IPS-18c (cell line): ENCODE results near the gene PPP1R8.
"Not testable (repeated sequence)": the region's sequence is repeated elsewhere in the genome, so short reads cannot be mapped to it uniquely, and the experiment has no call there.

Experiments
- H3K4me3 ChIP-seq: 2 replicates; pipeline ENCODE4 v1.7.0; 2013; ENCODE audit warnings: low read depth, mild to moderate bottlenecking, low read length, moderate library complexity; ENCODE audit not compliant: insufficient read depth
- H3K9me3 ChIP-seq: one replicate; pipeline ENCODE4 v1.6.1; 2013; ENCODE audit warnings: mild to moderate bottlenecking, low read length, moderate library complexity; ENCODE audit not compliant: control insufficient read depth, insufficient read depth

PPP1R8 gene

DNA sequence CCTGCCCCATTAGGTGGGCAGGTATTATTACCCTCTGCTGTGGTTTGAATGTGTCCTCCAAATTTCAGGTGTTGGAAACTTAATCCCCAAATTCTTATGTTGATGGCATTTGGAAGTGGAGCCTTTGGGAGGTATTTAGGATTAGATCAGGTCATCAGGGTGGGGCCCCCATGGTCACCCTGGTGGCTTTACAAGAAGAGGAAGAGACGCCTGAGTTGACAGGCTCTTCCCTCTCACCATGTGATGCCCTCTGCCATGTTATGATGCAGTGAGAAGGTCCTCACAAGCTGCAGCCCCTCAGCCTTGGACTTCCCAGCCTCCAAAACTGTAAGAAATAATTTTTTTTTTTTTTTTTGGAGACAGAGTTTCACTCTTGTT, 32.9 kb downstream of the PPP1R8 start:
- no peaks in the 10 kb centered on the region for H3K9me3 ChIP-seq
- H3K4me3 ChIP-seq = no peak overlapping the region

DNA sequence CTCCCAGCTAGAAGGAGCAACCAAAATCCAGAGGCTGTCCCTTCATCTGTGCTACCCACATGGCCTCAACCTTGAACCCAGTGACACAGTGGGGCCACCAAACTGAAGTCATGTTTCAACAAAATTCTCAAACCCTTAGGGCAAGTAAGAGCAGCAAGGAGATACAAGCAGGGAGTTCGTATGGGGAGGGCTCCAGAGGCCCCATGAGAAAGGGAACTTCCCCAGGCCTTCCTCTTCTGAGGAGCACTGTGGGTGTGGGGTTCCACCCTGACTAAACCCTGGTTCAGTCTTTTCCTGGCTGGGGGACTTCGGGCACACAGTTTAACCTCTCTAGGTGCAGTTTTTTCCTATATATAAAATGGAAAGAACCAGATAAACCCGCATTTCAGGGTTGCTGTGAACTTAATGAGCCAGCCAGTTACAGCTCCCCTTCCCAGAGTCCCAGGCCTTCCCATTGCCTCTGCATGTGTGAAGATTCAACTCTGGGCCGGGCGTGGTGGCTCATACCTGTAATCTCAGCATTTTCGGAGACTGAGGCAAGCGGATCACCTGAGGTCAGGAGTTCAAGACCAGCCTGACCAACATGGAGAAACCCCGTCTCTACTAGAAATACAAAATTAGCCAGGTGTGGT, 33.8 kb downstream of the PPP1R8 start:
- H3K4me3 ChIP-seq = no peak overlapping the region
- no peaks in the 10 kb centered on the region for H3K9me3 ChIP-seq

DNA sequence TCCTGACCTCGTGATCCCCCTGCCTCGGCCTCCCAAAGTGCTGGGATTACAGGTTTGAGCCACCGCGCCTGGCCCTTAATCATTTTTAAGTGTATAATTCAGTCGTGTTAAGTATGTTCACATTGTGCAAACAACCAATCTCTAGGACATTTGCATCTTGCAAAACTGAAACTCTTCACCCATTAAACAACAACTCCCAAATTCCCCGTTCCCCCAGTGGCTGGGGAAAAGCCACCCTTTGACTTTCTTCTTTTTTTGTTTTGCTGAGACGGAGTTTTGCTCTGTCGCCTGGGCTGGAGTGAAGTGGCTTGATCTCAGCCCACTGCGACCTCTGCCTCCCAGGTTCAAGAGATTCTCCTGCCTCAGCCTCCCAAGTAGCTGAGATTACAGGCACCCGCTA, 35.2 kb downstream of the PPP1R8 start:
- H3K4me3 ChIP-seq = no peak overlapping the region
- H3K9me3 ChIP-seq = no peaks in the 10 kb centered on the region

DNA sequence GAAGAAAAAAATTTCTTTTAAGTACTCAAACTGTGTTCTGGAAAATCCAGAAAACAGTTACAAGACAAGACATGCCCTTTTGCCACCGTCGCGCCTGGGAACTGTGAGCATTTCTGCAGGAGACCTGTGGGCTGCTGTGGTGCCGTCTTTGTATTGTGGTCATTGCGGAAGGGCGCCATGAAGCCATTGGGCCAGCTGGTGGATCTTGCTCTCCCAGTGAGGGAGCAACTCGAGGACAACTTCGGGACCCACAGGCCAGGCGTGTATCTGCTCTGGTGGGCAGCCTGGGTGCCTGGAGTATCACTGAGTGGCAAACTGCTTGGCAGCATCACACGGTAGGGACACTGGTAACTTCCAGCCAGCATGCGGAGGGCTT, 38.0 kb downstream of the PPP1R8 start:
- no peaks in the 10 kb centered on the region for H3K9me3 ChIP-seq
- no peak overlapping the region for H3K4me3 ChIP-seq

DNA sequence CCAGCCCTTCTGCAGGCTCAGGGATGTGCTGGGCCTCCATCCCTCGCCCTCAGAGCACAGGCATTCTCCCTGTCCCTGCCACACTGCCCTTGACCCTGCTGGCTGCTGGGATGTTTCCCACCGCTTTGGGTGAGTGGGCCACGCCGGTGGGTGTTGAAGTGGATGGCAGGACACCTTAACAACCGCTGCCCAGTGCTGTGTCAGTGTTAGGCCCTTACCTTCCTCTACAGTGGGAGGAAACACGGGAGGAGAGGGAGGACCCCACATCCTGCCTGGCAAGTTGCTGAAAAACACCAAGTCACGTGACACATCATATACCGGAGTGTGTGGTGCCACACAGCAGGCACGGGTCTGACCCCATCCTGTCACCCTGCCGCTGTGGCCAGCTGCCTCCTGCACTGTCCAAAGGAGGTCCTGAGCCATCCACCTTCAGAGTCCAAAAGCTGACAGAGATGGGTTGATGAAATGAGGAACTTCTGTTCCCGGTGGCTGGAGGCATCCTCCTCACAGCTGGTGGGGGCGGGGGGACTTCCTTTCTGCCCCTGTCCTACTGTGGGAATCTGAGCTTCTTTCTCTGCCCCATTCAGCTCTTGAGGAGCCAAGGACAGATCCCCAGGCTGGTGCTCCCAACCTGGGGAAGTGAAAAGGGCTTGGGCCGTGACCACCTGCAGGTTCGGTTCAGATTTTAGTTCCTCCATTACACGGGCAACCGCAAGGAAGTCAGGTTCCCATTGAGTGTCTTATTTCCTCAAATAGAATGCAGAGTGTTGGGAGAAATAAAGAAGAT, 38.5 kb downstream of the PPP1R8 start:
- H3K9me3 ChIP-seq = no peaks in the 10 kb centered on the region
- no peak overlapping the region; the same call in 1 of the 2 replicates for H3K4me3 ChIP-seq

DNA sequence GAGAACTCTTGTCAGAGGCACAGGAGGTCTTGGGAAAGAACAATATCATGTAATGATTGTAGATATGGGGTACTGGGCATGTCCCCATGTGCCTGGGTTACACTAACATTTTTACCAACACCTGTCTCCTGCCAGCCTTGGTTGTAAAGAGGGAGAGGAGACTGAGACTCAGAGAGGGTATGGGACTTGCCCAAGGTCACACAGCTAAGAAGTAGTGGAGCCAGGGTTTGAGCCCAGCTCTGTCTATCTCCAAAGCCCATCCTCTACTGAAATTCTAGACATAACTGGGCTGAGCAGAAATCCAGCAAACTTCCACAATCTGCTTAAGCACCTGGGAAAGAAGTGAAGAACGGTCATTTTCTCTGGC, 39.1 kb downstream of the PPP1R8 start:
- no peak overlapping the region; the same call in 1 of the 2 replicates for H3K4me3 ChIP-seq

DNA sequence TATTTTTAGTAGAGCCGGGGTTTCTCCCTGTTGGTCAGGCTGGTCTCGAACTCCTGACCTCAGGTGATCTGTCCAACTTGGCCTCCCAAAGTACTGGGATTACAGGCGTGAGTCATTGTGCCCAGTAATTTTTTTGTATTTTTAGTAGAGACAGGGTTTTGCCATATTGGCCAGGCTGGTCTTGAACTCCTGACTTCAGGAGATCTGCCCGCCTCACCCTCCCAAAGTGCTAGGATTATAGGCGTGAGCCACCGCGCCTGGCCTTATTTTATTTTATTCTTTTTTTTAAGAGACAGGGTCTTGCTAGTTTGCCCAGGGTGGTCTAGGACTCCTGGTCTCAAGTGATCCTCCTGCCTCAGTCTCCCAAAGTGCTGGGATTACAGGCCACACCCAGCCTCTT, 40.5 kb downstream of the PPP1R8 start:
- H3K4me3 ChIP-seq, H3K9me3 ChIP-seq: not testable (repeated sequence)

More for the DNA sequence above, 39.1 kb downstream of the PPP1R8 start:
- no peaks in the 10 kb centered on the region for H3K9me3 ChIP-seq

DNA sequence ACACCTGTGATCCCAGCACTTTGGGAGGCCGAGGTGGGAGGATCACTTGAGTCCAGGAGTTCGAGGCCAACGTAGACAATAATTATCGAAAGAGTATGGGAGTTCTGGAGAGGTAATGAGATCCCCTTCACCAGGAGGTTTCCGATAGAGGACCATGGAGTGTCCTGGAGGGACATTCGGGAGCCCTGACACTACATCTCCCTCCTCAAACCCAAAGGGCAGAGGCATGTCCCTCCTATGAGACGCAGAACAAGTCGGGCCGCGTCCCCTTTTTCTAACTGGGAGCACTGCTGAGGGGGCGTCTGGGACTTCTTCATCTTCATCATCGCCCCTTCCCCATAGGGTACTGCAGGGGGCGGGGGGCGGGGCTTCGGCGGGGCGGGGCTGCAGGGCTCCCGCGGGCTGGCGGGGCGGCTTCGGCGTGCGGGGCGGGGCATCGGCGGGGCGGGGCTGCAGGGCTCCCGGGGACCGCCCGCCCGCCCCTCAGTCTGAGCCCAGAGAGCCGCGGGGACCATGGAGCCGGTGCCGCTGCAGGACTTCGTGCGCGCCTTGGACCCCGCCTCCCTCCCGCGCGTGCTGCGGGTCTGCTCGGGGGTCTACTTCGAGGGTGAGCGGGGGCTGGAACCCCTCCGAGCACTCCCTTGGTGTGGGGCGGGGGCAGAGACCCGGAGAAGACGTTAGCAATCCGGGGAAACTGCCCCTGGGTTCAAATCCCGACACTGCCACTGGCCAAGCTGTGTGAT, 41.6 kb downstream of the PPP1R8 start, which contains the start of gene THEMIS2:
Gene THEMIS2, plus strand, starts transcription at position 486 of the 743 bp plus-strand sequence. Its CDS starts 28 bp downstream, at position 514.
- H3K9me3 ChIP-seq = no peaks in the 10 kb centered on the region
- H3K4me3 ChIP-seq = peak within 1 kb of the TSS; percentile 81

DNA sequence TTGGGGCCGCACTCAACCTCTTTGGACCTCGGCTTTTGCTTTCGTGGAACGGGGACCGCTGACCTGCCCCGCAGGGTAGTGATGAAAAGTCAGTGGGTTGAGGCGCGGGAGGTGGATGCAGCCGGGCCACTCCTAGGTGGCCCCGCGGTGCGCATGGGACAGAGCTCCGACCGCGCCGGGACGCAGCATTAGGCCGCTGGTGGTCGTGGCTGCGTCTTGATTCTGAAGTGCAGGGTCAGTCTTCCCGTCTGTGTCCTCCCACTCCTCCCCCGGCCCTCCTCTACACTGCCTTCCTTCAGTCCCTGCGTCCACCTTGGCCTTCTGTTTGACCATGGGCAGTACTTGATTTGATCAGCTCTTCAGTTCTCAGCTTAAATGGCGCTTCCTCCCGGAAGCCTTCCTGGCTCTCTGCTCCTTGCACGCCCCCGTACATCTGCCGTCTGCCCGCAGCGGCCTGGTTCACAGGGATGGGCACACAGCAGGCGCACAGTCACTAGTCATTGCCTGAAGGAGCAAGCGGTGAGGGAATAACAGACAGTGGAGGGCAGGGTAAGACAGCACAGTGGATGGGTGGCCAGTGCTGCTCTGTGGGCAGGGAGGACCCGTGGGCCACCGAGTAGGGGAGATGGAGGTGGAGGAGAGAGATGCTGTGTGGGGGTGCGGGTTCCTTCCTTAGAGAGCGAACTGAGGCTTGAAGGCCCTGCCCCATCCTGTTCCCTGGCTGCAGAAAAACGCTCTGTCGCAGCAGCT, 42.4 kb downstream of the PPP1R8 start:
- H3K4me3 ChIP-seq = peak overlapping the region; percentile 81
- no peaks in the 10 kb centered on the region for H3K9me3 ChIP-seq

DNA sequence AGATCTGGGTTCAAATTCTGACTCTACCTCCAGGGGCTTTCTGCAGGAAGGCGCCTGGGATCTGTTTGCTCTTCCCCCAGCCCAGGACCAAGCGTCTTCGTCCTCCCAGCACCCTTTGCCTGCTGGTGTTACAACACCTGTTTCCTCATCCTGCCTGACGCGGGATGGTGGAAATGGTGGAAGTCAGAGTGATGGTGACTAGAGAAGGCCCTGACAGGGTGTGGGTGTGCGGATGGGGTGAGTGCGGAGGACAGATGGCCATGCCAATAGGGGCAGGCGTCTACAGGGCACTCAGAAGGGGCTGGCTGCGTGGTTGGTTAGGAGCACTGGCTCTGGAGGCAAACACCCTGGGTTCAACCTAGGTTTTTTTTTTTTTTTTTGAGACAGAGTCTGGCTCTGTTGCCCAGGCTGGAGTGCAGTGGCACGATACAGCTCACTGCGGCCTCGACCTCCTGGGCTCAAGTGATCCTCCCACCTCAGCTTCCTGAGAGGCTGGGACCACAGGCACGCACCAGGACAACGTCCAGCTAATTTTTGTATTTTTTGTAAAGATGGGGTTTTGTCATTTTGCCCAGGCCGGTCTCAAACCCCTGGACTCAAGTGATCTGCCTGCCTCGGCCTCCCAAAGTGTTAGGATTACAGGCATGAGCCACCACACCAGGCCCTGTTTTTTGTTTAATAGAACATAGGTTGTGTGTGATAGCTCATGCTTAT, 43.2 kb downstream of the PPP1R8 start:
- Histone ChIP-seq H3K4me3 (peak overlapping the region; percentile 81; the same call in 1 of the 2 replicates), H3K9me3 (no peaks in the 10 kb centered on the region)

DNA sequence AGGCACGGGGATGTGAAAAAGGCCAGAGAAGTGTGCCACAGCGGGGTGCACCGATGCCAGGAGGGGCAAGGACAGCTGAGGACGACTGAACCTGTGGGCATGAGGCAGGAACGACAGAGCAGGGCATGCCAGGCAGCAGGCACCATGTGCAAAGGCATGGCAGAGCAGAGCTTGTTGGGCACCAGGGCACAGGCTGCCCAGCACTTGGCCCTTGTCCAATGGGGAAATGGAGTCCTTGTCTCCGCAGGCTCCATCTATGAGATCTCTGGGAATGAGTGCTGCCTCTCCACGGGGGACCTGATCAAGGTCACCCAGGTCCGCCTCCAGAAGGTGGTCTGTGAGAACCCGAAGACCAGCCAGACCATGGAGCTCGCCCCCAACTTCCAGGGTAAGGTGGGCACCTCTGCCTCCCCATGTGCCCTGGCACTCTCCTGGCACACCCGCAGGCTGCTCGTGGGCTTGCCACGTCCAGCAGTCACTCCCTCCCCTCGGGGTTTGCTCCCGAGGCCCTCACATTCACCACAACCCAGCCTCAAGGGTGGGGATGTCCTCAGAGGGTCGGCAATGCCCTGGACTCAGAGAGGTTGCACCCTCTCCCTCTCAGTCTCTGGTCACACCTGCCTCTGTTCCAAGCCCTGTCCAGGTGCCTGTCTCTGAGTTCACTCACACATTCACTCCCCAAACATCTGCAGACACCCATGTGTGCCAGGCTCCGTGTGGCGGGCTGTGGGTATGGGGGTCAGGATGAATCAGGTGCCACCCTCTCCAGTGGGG, 45.9 kb downstream of the PPP1R8 start:
- Histone ChIP-seq H3K4me3 (no peak overlapping the region), H3K9me3 (no peaks in the 10 kb centered on the region)

DNA sequence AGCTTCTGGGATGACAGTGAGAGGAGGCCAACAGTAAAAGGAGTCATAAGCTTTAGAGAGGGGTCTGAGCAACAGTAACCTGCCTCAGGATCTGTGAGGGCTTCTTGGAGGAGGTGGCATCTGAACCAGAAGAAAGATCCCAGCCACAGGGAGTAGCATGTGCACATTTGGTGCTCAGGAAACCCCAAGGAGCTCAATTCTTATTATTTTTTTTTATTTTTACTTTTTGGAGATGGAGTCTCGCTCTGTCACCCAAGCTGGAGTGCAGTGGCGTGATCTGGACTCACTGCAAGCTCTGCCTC, 46.5 kb downstream of the PPP1R8 start:
- Histone ChIP-seq H3K4me3 (no peak overlapping the region), H3K9me3 (no peaks in the 10 kb centered on the region)

DNA sequence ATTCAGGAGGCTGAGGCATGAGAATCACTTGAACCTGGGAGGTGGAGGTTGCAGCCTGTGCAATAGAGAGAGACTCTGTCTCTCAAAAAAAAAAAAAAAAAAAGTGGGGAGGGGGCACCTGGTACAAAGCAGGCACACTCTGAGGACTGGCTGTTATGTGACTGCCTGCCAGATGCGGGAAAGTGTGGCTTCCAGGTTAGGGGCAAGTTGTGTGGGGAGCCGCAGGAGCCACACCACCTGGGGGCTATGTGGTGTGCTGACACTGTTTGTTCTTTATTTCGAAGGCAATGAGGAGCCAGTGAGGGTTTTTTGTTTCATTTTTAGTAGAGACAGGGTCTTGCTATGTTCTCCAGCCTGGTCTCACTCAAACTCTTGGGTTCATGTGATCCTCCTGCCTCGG, 47.5 kb downstream of the PPP1R8 start:
- H3K9me3 ChIP-seq = no peaks in the 10 kb centered on the region
- no peak overlapping the region for H3K4me3 ChIP-seq

DNA sequence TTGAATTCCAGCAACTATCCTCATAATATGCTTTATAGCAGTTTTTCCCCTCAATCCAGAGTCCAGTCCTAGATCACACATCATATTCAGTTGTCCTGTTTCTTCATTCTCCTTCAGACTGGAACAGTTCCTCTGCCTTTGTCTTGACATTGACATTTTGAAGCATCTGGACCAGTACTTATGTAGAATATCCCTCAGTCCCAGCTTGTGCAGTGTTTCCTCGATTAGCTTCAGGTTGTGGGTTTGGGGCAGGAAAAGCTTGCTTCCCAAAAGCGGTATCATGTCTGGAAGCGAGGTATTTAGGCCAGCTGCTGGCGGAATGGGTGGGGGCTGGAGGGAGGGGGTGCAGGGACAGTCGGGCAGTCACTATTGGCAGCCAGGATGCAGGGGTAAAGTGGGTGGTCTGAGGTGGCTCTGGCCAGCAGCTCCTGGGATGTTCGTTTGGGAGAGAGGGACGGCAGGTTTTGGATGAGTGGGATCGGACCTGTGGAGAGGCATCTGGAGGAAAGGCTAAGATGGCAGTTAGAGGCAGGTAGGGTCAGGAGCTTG, 48.3 kb downstream of the PPP1R8 start:
- Histone ChIP-seq H3K9me3 (no peaks in the 10 kb centered on the region), H3K4me3 (no peak overlapping the region)

DNA sequence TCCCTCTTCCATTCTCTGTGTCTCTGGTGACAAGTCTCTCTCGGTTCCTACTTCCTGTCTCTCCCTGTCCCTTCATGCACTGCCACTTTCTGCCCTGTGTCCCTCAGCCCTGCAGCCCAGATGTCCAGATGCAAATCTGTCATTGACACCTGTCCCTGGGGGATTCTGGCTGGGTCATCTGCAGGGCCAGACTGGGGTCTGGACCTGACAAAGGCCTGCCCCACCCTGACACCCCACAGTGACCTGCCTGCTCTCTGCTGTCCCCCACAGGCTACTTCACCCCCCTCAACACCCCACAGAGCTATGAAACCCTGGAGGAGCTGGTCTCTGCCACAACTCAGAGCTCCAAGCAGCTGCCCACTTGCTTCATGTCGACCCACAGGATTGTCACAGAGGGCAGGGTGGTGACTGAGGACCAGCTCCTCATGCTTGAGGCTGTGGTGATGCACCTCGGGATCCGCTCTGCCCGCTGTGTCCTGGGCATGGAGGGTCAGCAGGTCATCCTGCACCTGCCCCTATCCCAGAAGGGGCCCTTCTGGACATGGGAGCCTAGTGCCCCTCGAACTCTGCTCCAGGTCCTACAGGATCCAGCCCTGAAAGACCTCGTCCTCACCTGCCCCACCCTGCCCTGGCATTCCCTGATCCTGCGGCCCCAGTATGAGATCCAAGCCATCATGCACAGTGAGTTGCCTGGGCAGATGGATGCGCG, 48.9 kb downstream of the PPP1R8 start:
- Histone ChIP-seq H3K4me3 (no peak overlapping the region), H3K9me3 (no peaks in the 10 kb centered on the region)

DNA sequence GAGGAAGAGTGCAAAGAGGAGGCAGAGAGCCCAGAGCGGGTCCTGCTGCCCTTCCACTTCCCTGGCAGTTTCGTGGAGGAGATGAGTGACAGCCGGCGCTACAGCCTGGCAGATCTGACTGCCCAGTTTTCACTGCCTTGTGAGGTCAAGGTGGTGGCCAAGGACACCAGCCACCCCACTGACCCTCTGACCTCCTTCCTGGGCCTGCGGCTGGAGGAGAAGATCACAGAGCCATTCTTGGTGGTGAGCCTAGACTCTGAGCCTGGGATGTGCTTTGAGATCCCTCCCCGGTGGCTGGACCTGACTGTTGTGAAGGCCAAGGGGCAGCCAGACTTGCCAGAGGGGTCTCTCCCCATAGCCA, 51.9 kb downstream of the PPP1R8 start:
- H3K9me3 ChIP-seq = no peaks in the 10 kb centered on the region
- no peak overlapping the region for H3K4me3 ChIP-seq
